Measurements from ENCODE around the gene CD302.

The CD302 gene

GRCh38 chr2:159760326-159760725 lies 37.7 kb downstream of the CD302 start:
- H3K9me3 ChIP-seq, result no peaks in the 10 kb centered on the region
- no peak for DNase-seq
- H3K4me3 ChIP-seq (ENCODE audit: low read depth, low read length), result no peak overlapping the region
- no peaks in the 10 kb centered on the region for H3K27me3 ChIP-seq
- no peaks in the 10 kb centered on the region for H3K4me1 ChIP-seq
- peaks cover 8% of the 10 kb centered on the region; the same call in 1 of the 2 replicates for H3K36me3 ChIP-seq
- TF ChIP-seq, protein P1, sequence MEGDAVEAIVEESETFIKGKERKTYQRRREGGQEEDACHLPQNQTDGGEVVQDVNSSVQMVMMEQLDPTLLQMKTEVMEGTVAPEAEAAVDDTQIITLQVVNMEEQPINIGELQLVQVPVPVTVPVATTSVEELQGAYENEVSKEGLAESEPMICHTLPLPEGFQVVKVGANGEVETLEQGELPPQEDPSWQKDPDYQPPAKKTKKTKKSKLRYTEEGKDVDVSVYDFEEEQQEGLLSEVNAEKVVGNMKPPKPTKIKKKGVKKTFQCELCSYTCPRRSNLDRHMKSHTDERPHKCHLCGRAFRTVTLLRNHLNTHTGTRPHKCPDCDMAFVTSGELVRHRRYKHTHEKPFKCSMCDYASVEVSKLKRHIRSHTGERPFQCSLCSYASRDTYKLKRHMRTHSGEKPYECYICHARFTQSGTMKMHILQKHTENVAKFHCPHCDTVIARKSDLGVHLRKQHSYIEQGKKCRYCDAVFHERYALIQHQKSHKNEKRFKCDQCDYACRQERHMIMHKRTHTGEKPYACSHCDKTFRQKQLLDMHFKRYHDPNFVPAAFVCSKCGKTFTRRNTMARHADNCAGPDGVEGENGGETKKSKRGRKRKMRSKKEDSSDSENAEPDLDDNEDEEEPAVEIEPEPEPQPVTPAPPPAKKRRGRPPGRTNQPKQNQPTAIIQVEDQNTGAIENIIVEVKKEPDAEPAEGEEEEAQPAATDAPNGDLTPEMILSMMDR (IDR thresholded peaks at IDR 0.05; ENCODE audit: low read depth, low read length), result no peak

- Histone ChIP-seq H3K27me3 (no peaks in the 10 kb centered on the region), H3K4me3 (ENCODE audit: low read depth, low read length) (no peak overlapping the region), H3K36me3 (peaks cover 8% of the 10 kb centered on the region; the same call in 1 of the 2 replicates), H3K4me1 (no peaks in the 10 kb centered on the region), H3K9me3 (no peaks in the 10 kb centered on the region)
- TF ChIP-seq, protein P1 (IDR thresholded peaks at IDR 0.05; ENCODE audit: low read depth, low read length), result no peak
- no peak for DNase-seq
Measured at GRCh38 chr2:159759577-159759976, 38.4 kb downstream of the CD302 start.

- DNase-seq, result no peak
- TF ChIP-seq, protein P1 (IDR thresholded peaks at IDR 0.05; ENCODE audit: low read depth, low read length), result no peak
- H3K4me3 ChIP-seq (ENCODE audit: low read depth, low read length), result no peak overlapping the region
- H3K27me3 ChIP-seq, result no peaks in the 10 kb centered on the region
- H3K4me1 ChIP-seq, result no peaks in the 10 kb centered on the region
- peaks cover 8% of the 10 kb centered on the region; the same call in 1 of the 2 replicates for H3K36me3 ChIP-seq
- H3K9me3 ChIP-seq, result no peaks in the 10 kb centered on the region
Measured at GRCh38 chr2:159758686-159759085, 39.3 kb downstream of the CD302 start.

DNA sequence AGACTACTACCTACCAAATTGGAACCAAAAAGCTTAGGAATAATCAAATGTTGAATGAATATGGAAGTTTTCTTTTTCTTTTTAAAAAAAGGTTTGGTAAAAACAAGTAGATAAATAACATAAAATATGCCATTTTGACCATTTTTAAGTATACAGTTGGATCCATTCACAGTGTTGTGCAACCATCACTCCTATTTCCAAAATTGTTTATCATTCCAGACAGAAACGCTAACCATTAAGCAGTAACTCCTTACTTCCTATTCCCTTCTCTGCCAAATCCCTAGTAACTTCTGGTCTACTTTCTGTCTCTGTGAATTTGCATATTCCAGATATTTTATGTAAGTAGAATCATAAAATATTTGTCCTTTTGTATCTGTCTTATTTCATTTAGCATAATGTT lies 39.8 kb downstream of the CD302 start:
- Histone ChIP-seq H3K27me3 (no peaks in the 10 kb centered on the region), H3K36me3 (peaks cover 8% of the 10 kb centered on the region; the same call in 1 of the 2 replicates), H3K9me3 (no peaks in the 10 kb centered on the region), H3K4me1 (no peaks in the 10 kb centered on the region), H3K4me3 (ENCODE audit: low read depth, low read length) (no peak overlapping the region)
- DNase-seq, result no peak
- TF ChIP-seq, protein P1 (IDR thresholded peaks at IDR 0.05; ENCODE audit: low read depth, low read length), result no peak

GRCh38 chr2:159755788-159756187 lies 42.2 kb downstream of the CD302 start:
- H3K4me3 ChIP-seq (ENCODE audit: low read depth, low read length), result no peak overlapping the region
- DNase-seq, result no peak
- H3K4me1 ChIP-seq, result no peaks in the 10 kb centered on the region
- H3K9me3 ChIP-seq, result no peaks in the 10 kb centered on the region
- no peaks in the 10 kb centered on the region for H3K27me3 ChIP-seq
- H3K36me3 ChIP-seq, result peaks cover 17% of the 10 kb centered on the region
- TF ChIP-seq, protein P1 (IDR thresholded peaks at IDR 0.05; ENCODE audit: low read depth, low read length), result peak; percentile 43

DNA sequence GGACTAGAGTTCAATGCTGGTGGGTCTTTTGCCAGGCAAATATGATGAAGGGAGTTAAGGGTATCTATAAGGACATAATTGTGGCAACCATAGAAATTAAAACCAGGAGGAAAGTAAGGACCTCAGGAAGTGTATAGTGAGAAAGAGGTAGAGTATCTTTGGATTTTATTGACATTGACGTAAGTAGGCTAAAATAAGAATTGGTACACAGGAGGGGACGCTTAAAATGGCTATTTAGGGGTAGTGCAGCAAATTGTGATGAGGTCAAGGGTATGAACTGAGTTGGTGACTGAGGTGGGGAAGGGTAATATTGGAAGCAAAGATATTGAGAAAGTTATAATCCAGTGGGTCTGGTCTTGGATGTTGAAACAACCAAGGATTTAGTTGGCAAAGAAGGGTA lies 43.0 kb downstream of the CD302 start:
- peaks cover 17% of the 10 kb centered on the region for H3K36me3 ChIP-seq
- no peaks in the 10 kb centered on the region for H3K9me3 ChIP-seq
- no peaks in the 10 kb centered on the region for H3K27me3 ChIP-seq
- no peak overlapping the region for H3K4me3 ChIP-seq (ENCODE audit: low read depth, low read length)
- no peak for DNase-seq
- TF ChIP-seq, protein P1 (IDR thresholded peaks at IDR 0.05; ENCODE audit: low read depth, low read length), result no peak
- H3K4me1 ChIP-seq, result no peaks in the 10 kb centered on the region

Measured in BE2C (cell line).